ENCODE measurements around the gene C11orf21. TPM values are rescaled to one million over a fixed set of nuclear protein-coding genes. Genes with fewer than 3 reads are reported as not detected.

The C11orf21 gene
- total and polyA plus RNA-seq, 9 donors, result 0.41 to 4.1 (median 2.3) TPM

DNA sequence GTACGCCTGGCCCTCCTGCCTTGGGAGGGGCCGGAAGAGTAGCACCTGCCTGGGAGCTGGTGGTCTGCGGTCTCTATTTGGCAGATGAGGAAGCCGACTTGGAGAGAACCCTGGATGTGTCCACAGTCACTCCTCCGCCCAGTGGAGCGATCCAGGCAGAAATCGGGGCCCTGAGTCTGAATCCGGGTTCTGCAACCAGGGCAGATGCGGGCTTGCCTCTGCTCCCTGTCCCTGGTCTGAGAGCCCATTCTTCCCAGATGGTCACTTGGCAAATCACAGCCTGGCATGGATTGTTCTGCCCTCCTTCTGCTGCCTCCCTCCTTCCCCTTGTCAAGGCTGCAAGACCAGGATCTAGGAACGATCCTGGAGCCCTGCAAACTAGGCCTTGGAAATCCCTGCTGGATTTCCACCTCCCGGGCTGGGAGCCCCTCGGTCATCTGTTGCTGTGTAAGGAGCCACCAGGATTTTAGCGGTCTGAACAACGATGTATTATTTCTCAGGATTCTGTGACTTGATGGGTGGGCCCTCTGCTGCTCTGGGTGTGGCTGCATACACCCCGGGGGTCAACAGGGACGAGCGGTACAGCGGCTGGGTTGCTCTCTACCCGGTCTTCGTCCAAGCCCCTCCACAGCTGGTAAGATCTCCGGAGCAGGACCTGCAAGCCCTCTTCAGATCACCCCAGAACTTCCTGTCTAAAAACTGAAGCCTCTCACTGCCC lies 29.3 kb downstream of the C11orf21 start:
- H3K4me3 ChIP-seq (ENCODE audit: low read length), result no peak overlapping the region
- no peak for DNase-seq
- no peaks in the 10 kb centered on the region for H3K36me3 ChIP-seq (ENCODE audit: control insufficient read depth, insufficient read depth, low read length)
- H3K27ac ChIP-seq (ENCODE audit: low read length), result no peak overlapping the region
- peaks cover 75% of the 10 kb centered on the region for H3K27me3 ChIP-seq (ENCODE audit: control insufficient read depth, insufficient read depth, low read length)
- H3K9me3 ChIP-seq (replicated peaks; ENCODE audit: control insufficient read depth, low read depth, low read length), result no peaks in the 10 kb centered on the region
- H3K4me1 ChIP-seq (ENCODE audit: control insufficient read depth, insufficient read depth, low read length), result peaks cover 23% of the 10 kb centered on the region
- 80% methylated on average over 18 of the region's 21 CpGs for WGBS (ENCODE audit: insufficient coverage)

DNA sequence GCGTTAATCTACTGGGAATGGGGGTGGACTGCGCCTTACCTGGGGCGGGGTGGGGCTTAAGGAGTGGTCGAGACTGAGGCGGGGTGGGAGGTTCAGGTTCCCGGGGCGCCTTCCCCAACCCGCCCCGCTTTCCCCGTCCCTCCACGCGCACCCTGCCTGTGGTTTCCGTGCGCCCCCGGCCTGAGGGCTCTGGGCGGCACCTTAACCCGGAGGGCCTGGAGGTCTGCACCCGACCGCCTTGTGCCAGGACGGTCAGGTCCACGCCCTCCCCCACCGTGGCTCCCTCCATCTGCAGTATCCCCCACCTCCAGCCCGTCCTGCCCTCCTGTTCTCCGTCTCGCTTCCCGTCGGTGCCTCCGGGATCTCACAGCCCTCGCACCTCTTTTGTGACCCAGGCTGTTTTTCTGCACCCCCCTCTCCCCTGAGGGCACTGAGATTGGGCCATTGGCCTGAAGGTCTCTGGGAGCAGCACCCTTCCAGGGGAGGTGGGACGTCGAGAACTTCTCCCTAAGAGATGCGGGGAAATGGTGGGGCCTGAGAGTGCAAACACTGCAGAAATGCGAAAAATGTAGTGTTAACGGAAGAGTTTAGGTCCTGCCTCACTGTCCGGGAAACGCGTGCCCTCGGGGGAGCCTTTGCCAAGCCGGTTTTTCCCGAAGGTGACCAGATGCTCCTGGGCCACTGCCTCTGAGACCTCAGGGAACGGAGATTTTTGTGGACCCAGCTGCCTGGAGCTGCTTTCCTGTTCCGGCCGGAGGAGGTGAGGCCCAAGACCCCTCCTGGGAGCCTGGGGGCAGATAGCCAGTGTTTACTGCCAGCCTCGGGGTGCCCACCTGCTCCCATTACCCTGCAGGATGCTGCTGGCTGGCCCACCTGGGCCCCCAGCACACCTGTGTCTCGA lies 30.1 kb downstream of the C11orf21 start:
- H3K36me3 ChIP-seq (ENCODE audit: control insufficient read depth, insufficient read depth, low read length), result no peaks in the 10 kb centered on the region
- no peak overlapping the region for H3K27ac ChIP-seq (ENCODE audit: low read length)
- peaks cover 21% of the 10 kb centered on the region for H3K4me1 ChIP-seq (ENCODE audit: control insufficient read depth, insufficient read depth, low read length)
- no peak overlapping the region for H3K4me3 ChIP-seq (ENCODE audit: low read length)
- WGBS (ENCODE audit: insufficient coverage), result 24% methylated on average over 41 of the region's 45 CpGs
- peaks cover 80% of the 10 kb centered on the region for H3K27me3 ChIP-seq (ENCODE audit: control insufficient read depth, insufficient read depth, low read length)
- DNase-seq, result no peak
- H3K9me3 ChIP-seq (replicated peaks; ENCODE audit: control insufficient read depth, low read depth, low read length), result no peaks in the 10 kb centered on the region

DNA sequence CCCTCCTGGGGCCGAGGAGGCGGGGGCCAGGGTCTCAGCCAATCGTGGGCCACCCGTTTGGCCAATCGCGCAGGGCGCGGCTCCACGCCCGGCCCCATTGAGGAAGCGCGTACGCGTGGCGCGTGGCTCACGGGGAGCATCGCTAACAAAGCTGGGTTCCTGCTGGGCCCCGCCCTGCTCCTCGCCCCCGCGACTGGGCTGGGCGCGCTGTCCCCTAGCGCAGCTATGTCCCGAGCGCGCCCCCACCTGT lies 30.7 kb downstream of the C11orf21 start:
- DNase-seq, result peak; percentile 50
- H3K27me3 ChIP-seq (ENCODE audit: control insufficient read depth, insufficient read depth, low read length), result peaks cover 81% of the 10 kb centered on the region
- no peaks in the 10 kb centered on the region for H3K36me3 ChIP-seq (ENCODE audit: control insufficient read depth, insufficient read depth, low read length)
- 2% methylated on average over 18 of the region's 28 CpGs for WGBS (ENCODE audit: insufficient coverage)
- H3K4me3 ChIP-seq (ENCODE audit: low read length), result no peak overlapping the region
- H3K9me3 ChIP-seq (replicated peaks; ENCODE audit: control insufficient read depth, low read depth, low read length), result no peaks in the 10 kb centered on the region
- peaks cover 21% of the 10 kb centered on the region for H3K4me1 ChIP-seq (ENCODE audit: control insufficient read depth, insufficient read depth, low read length)
- no peak overlapping the region for H3K27ac ChIP-seq (ENCODE audit: low read length)

DNA sequence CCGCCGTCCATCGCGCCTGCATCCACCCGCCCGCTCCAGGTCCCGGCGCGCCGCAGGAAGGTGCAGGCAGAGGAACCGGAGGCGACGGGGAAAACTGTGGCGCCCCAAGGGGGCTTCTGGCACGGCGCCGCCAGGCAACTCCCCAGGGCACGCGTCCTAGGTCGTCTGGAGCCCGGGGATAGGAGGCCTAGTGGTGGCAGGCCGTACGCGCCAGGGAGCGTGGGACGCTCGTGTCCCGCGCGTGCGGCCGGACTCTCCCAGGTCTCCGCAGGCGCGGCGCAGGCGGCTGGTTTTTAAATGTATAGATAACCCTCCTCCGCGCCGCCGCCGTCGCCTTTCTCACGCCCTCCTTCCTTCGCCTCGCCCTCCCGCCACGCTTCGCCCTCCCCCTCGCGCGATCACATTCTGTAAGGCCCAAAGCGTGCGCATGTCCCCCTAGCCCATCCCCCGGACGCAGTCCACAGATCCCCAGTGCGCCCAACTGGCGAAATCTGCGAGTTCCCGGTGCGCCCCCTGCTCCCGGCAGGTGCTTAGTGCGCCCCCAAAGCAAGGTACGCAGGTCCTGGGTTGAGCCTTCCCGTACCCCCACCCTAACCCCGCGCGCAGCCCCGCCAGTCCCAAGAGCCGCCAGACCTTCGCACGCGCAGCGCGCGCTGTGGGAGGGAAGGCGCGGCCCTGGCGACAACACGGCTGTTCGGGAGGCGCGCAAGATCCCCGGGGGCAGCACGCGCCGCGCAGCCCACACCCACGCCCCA lies 31.2 kb downstream of the C11orf21 start, which contains the start of gene ASCL2:
TSS of gene ASCL2 (minus strand) at position 267 of the 755 bp plus-strand sequence. CDS start at position 11, 256 bp downstream.
- H3K4me1 ChIP-seq (ENCODE audit: control insufficient read depth, insufficient read depth, low read length), result peaks cover 21% of the 10 kb centered on the region
- under 1% methylated on average over 78 of the region's 89 CpGs for WGBS (ENCODE audit: insufficient coverage)
- no peaks in the 10 kb centered on the region for H3K36me3 ChIP-seq (ENCODE audit: control insufficient read depth, insufficient read depth, low read length)
- no peaks in the 10 kb centered on the region for H3K9me3 ChIP-seq (replicated peaks; ENCODE audit: control insufficient read depth, low read depth, low read length)
- H3K27ac ChIP-seq (ENCODE audit: low read length), result no peak within 1 kb of the TSS
- peak within 1 kb of the TSS; percentile 28 for H3K4me3 ChIP-seq (ENCODE audit: low read length)
- DNase-seq, result no peak
- H3K27me3 ChIP-seq (ENCODE audit: control insufficient read depth, insufficient read depth, low read length), result peaks cover 84% of the 10 kb centered on the region

DNA sequence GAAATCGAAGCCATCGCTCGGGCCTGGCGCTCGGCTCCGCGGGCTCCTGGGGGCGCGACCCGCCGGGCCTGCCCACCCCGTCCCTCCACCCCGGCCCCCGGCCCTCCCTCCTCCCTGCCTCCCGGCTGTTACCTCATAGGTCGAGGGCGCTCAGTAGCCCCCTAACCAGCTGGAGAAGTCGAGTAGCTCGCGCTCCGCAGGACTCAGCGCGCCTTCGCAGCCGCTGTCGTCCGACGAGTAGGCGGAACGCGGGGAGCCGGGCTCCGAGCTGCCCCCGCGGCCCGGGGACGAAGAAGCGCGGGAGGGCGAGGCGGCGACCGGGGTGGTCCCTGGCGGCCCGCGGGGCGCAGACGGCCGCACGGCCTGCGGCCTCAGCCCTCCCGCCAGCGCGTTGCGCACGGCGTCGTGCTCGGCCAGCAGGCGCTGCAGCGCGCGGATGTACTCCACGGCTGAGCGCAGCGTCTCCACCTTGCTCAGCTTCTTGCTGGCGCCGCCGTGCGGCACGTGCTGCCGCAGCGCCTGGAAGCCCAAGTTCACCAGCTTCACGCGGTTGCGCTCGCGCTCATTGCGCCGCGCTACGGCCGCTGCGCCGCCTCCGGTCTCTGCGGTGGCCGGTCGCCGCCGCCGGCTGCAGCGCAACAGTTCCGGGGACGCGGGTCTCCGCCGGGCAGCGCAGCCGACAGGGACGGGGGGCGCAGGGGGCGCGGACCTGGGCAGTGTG lies 32.0 kb downstream of the C11orf21 start:
- Histone ChIP-seq H3K27me3 (ENCODE audit: control insufficient read depth, insufficient read depth, low read length) (peaks cover 86% of the 10 kb centered on the region), H3K4me3 (ENCODE audit: low read length) (peak overlapping the region; percentile 28), H3K36me3 (ENCODE audit: control insufficient read depth, insufficient read depth, low read length) (no peaks in the 10 kb centered on the region), H3K4me1 (ENCODE audit: control insufficient read depth, insufficient read depth, low read length) (peaks cover 21% of the 10 kb centered on the region), H3K27ac (ENCODE audit: low read length) (no peak overlapping the region), H3K9me3 (replicated peaks; ENCODE audit: control insufficient read depth, low read depth, low read length) (no peaks in the 10 kb centered on the region)
- under 1% methylated on average over 98 of the region's 104 CpGs for WGBS (ENCODE audit: insufficient coverage)
- peak; percentile 87 for DNase-seq

DNA sequence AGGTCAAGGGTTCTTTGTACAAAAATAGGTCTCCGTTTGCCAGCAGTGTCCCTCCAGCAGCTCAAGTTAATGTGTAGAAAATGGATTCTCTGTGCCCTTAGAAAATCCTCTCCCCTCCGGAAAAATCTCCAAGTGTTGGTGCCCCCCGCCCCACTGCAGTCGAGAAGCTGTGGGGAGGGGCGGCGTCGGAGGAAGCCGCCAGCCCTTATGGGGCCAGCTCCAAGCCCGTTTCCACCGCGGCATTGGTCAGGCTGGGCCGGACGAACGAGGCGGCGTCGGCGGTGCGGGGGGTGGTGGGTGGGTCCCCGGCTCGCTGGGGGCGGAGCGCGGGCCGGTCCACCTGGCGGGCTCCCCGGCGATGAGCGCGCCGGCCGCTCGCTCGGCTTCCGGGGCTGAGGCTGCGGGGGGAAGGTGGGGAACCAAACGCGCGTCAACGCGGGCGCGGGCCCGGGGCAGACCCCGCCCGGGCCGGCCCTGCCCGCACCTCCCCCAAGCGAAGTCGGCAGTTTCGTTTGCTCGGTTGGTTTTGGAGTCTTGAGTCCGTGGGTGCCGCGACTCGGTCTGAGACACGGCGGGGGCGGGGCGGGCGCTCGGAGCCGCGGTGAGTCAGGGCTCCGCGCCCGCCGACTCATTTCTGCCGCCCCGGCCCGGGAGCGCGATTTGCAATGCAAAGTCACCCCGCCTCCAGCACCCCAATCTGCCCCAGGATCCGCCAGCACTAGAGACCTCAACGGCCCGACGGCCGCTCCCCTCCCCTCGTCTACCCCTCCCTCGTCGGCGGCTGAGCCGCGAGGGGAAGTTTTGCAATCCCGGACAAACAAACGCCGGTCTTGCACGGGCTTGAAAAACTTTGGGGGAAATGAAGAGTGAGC lies 32.8 kb downstream of the C11orf21 start:
- peak; percentile 54 for DNase-seq
- H3K27ac ChIP-seq (ENCODE audit: low read length), result peak overlapping the region; percentile 13
- H3K9me3 ChIP-seq (replicated peaks; ENCODE audit: control insufficient read depth, low read depth, low read length), result no peaks in the 10 kb centered on the region
- H3K4me1 ChIP-seq (ENCODE audit: control insufficient read depth, insufficient read depth, low read length), result peaks cover 21% of the 10 kb centered on the region
- under 1% methylated on average over 75 of the region's 89 CpGs for WGBS (ENCODE audit: insufficient coverage)
- peak overlapping the region; percentile 28 for H3K4me3 ChIP-seq (ENCODE audit: low read length)
- H3K27me3 ChIP-seq (ENCODE audit: control insufficient read depth, insufficient read depth, low read length), result peaks cover 83% of the 10 kb centered on the region
- no peaks in the 10 kb centered on the region for H3K36me3 ChIP-seq (ENCODE audit: control insufficient read depth, insufficient read depth, low read length)

DNA sequence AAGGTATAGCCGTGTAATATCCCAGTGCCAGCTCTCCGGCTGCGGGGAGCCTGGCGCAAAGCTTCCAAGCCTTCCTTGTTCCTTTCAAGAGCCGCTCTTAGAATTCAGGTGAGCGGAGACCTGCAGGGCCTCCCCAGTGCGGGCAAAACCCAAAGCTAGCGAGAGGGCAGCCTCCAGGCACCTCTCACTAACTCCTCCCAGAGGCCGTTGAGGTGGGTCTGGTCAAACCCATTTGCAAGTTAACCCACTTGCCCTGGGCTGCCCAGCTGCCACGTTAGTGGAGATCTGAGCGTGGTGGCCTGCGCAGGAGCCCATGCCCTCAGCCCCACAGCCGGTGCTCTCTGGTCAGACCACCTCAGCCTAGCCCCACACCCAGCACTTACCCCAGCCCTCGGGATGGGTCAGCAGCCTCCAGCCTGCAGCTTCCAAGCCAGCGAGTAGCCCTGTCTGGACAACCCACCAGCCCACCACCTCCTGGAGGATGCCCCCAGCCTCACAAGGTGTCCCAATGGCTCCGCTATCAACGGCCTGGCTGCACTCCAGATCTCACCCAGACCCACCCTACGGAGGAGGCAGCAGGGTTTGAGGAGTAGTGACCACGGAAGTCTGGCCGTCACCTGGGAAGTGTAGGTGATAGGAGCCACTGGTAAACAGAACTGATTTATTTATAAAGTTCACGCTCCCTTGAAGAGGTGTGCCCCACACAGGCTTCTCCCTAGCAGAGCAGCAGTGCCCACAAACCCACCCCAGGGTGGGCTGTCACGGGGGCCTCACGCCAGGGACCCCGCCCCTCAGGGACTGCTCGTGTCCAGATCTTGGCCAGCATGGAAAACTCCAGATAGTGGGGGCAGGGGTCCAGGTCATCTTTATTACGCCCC lies 33.6 kb downstream of the C11orf21 start:
- Histone ChIP-seq H3K36me3 (ENCODE audit: control insufficient read depth, insufficient read depth, low read length) (no peaks in the 10 kb centered on the region), H3K9me3 (replicated peaks; ENCODE audit: control insufficient read depth, low read depth, low read length) (no peaks in the 10 kb centered on the region), H3K27me3 (ENCODE audit: control insufficient read depth, insufficient read depth, low read length) (peaks cover 80% of the 10 kb centered on the region), H3K27ac (ENCODE audit: low read length) (no peak overlapping the region), H3K4me3 (ENCODE audit: low read length) (no peak overlapping the region), H3K4me1 (ENCODE audit: control insufficient read depth, insufficient read depth, low read length) (peaks cover 21% of the 10 kb centered on the region)
- 79% methylated on average over 16 of the region's 26 CpGs for WGBS (ENCODE audit: insufficient coverage)
- no peak for DNase-seq

DNA sequence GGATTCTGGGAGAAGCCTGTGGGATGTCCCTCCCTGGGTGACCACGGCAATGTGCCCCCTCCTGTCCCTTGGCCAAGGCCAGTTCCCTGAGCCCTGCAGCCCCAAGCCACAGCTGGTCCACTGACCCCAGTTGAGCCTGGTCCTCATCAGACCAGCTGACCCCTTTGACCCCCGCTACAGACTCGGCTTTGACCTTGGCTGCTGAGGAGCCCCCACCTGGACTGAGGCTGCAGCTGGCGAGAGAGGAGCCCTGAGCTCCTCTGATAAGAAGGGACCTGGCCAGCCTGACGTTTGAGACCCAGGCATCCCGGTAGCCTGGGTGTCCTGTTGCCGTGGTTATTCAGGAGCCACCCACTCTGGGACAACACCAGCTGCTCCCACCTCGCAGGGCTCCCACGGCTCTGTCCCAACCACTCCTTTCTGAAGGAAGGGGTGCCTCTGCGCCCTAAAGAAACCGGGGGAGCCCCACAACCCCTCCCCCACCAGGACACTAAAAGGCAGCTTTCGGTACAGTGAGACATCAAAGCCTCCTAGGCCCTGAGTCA lies 34.3 kb downstream of the C11orf21 start:
- Histone ChIP-seq H3K4me1 (ENCODE audit: control insufficient read depth, insufficient read depth, low read length) (peaks cover 21% of the 10 kb centered on the region), H3K36me3 (ENCODE audit: control insufficient read depth, insufficient read depth, low read length) (no peaks in the 10 kb centered on the region), H3K27ac (ENCODE audit: low read length) (no peak overlapping the region), H3K27me3 (ENCODE audit: control insufficient read depth, insufficient read depth, low read length) (peaks cover 74% of the 10 kb centered on the region), H3K4me3 (ENCODE audit: low read length) (no peak overlapping the region), H3K9me3 (replicated peaks; ENCODE audit: control insufficient read depth, low read depth, low read length) (no peaks in the 10 kb centered on the region)
- no peak for DNase-seq
- WGBS (ENCODE audit: insufficient coverage), result 71% methylated on average over 12 of the region's 12 CpGs

Measured in muscle of leg (tissue), 11 donors.